Hepatocyte (in vitro differentiated cells): ENCODE data around the gene TECPR1. TPM values are rescaled to one million over a fixed set of nuclear protein-coding genes. Genes with fewer than 3 reads are reported as not detected.

ENCODE experiments used
- DNase-seq: peaks from one replicate; pipeline ENCODE4 v3.0.0-alpha.2; 2016; ENCODE audit warnings: low spot score
- H2AFZ ChIP-seq: fragments of 200-600 bp; sonication (generic); 2 replicates; pipeline ENCODE4 v1.6.0; 2016; ENCODE audit warnings: antibody characterized with exemption, mild to moderate bottlenecking
- H3K27ac ChIP-seq: fragments of 200-600 bp; sonication (generic); 2 replicates; pipeline ENCODE4 v1.5.1; 2016; ENCODE audit warnings: mild to moderate bottlenecking
- H3K27me3 ChIP-seq: fragments of 200-600 bp; sonication (generic); 2 replicates; pipeline ENCODE4 v1.6.1; 2016
- H3K36me3 ChIP-seq: fragments of 200-600 bp; sonication (generic); replicated peaks from 2 replicates; pipeline ENCODE4 v1.5.1; 2016; ENCODE audit warnings: low read depth; ENCODE audit not compliant: insufficient read depth
- H3K4me1 ChIP-seq: fragments of 200-600 bp; sonication (generic); 2 replicates; pipeline ENCODE4 v1.5.1; 2016; ENCODE audit warnings: mild to moderate bottlenecking, moderate library complexity; ENCODE audit not compliant: insufficient read depth
- H3K4me2 ChIP-seq: fragments of 200-600 bp; sonication (generic); 2 replicates; pipeline ENCODE4 v1.6.0; 2016
- H3K4me3 ChIP-seq: fragments of 200-600 bp; sonication (generic); 2 replicates; pipeline ENCODE4 v1.5.1; 2016; ENCODE audit warnings: mild to moderate bottlenecking
- H3K79me2 ChIP-seq: fragments of 200-600 bp; sonication (generic); 2 replicates; pipeline ENCODE4 v1.6.0; 2017; ENCODE audit warnings: mild to moderate bottlenecking
- H3K9me2 ChIP-seq: fragments of 200-600 bp; sonication (generic); replicated peaks from 2 replicates; pipeline ENCODE4 v1.6.0; 2017; ENCODE audit warnings: mild to moderate bottlenecking; ENCODE audit not compliant: insufficient read depth
- H3K9me3 ChIP-seq: fragments of 200-600 bp; sonication (generic); 2 replicates; pipeline ENCODE4 v1.5.1; 2016; ENCODE audit warnings: low read depth, mild to moderate bottlenecking
- H4K20me1 ChIP-seq: fragments of 200-600 bp; sonication (generic); 2 replicates; pipeline ENCODE4 v1.6.0; 2016; ENCODE audit warnings: mild to moderate bottlenecking; ENCODE audit not compliant: insufficient read depth, poor library complexity, severe bottlenecking
- EZH2 ChIP-seq: fragments of 200-600 bp; sonication (generic); IDR thresholded peaks from 2 replicates; pipeline ENCODE4 v1.6.1; 2016; ENCODE audit warnings: antibody characterized with exemption, mild to moderate bottlenecking, borderline replicate concordance
- EZH2phosphoT487 ChIP-seq: fragments of 200-600 bp; sonication (generic); IDR thresholded peaks from one replicate; pipeline ENCODE4 v1.6.1; 2018; ENCODE audit warnings: antibody characterized with exemption, mild to moderate bottlenecking, low read depth, moderate library complexity; ENCODE audit not compliant: unreplicated experiment, severe bottlenecking
- WGBS: methylation state at CpG from one replicate; pipeline ENCODE4 v1.1.6; 2016; ENCODE audit warnings: low lambda C conversion rate; ENCODE audit errors: missing lambda C conversion rate; 5-methylcytosine and 5-hydroxymethylcytosine counted together
- polyA plus RNA-seq: library from polyadenylated mRNA; unstranded; fragments of >200 nt; fragmentation: Nextera tagmentation; extraction: Ambion mirVana; gene quantifications from 2 replicates; pipeline ENCODE4 v1.2.1, GENCODE V29; 2016
- total RNA-seq: library from RNA; depleted of rRNA; stranded (reverse); fragments of >200 nt; gene quantifications from 2 replicates; pipeline ENCODE4 v1.2.3, GENCODE V29; 2014
- TF ChIP-seq, protein P1 (sequence below): fragments of 200-600 bp; sonication (generic); IDR thresholded peaks from 2 replicates; pipeline ENCODE4 v1.5.1; 2016; ENCODE audit warnings: antibody characterized with exemption, mild to moderate bottlenecking; ENCODE audit not compliant: poor library complexity

TECPR1 gene
- total and polyA plus RNA-seq, 2 experiments from 2014 or later: 9.8 to 10.7 TPM

DNA sequence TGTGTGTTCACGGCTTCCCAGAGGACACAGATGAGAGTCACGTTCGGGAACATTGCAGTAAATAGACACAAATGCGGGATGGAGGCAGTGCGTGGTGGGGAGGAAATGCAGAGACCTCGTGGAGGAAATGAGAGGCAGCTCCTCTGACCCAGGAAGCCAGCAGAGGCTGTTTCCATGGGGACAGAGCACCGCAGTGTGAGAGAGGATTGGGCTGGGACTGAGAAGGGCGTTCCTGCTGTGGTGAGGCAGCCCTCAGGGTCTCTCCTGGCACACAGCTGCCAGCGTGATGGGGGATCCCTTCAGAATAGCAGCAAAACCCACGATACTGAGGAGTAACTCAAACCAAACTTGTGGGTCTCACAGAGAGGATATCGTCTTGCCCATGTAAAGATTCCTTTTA is 62.5 kb downstream of the TECPR1 start:
- 96% methylated on average over 11 of the region's 11 CpGs for WGBS
- H3K4me1 ChIP-seq: no peaks in the 10 kb centered on the region
- H3K4me3 ChIP-seq: no peak overlapping the region
- H3K36me3 ChIP-seq: no peaks in the 10 kb centered on the region
- TF ChIP-seq, protein P1, sequence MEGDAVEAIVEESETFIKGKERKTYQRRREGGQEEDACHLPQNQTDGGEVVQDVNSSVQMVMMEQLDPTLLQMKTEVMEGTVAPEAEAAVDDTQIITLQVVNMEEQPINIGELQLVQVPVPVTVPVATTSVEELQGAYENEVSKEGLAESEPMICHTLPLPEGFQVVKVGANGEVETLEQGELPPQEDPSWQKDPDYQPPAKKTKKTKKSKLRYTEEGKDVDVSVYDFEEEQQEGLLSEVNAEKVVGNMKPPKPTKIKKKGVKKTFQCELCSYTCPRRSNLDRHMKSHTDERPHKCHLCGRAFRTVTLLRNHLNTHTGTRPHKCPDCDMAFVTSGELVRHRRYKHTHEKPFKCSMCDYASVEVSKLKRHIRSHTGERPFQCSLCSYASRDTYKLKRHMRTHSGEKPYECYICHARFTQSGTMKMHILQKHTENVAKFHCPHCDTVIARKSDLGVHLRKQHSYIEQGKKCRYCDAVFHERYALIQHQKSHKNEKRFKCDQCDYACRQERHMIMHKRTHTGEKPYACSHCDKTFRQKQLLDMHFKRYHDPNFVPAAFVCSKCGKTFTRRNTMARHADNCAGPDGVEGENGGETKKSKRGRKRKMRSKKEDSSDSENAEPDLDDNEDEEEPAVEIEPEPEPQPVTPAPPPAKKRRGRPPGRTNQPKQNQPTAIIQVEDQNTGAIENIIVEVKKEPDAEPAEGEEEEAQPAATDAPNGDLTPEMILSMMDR: no peak
- TF ChIP-seq EZH2phosphoT487 (no peak), EZH2 (no peak)
- H2AFZ ChIP-seq: no peak overlapping the region
- H3K79me2 ChIP-seq: no peaks in the 10 kb centered on the region
- no peak for DNase-seq
- no peak overlapping the region for H3K4me2 ChIP-seq
- H3K27ac ChIP-seq: no peak overlapping the region
- H4K20me1 ChIP-seq: no peaks in the 10 kb centered on the region
- H3K9me3 ChIP-seq: no peaks in the 10 kb centered on the region
- H3K27me3 ChIP-seq: no peaks in the 10 kb centered on the region
- no peaks in the 10 kb centered on the region for H3K9me2 ChIP-seq

DNA sequence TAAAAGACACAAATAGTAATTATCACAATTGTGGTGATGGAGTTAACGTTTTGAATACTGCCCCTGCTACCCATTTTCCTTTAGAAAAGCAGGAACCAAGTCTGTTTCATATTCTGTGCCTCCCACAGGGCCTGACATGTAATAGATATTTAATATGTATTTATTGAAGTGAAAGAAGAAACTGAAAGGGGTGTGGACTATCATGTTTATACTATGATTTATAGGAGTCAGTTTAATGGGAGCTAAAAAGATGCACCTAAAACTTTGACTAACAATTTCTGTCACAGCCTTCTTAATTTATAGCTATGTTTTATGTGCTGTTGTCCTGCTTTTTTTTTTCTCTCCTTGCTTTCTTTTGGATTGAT is 64.9 kb downstream of the TECPR1 start:
- TF ChIP-seq EZH2phosphoT487 (no peak), EZH2 (no peak)
- TF ChIP-seq, protein P1: no peak
- H3K4me1 ChIP-seq: no peaks in the 10 kb centered on the region
- no peak overlapping the region for H3K4me3 ChIP-seq
- H3K4me2 ChIP-seq: no peak overlapping the region
- H3K27me3 ChIP-seq: no peaks in the 10 kb centered on the region
- H3K27ac ChIP-seq: no peak overlapping the region
- DNase-seq: no peak
- H4K20me1 ChIP-seq: no peaks in the 10 kb centered on the region
- H3K9me3 ChIP-seq: no peaks in the 10 kb centered on the region
- H3K36me3 ChIP-seq: no peaks in the 10 kb centered on the region
- 71% methylated on average over 1 of the region's 1 CpG for WGBS
- H3K9me2 ChIP-seq: no peaks in the 10 kb centered on the region
- no peaks in the 10 kb centered on the region for H3K79me2 ChIP-seq
- no peak overlapping the region for H2AFZ ChIP-seq

DNA sequence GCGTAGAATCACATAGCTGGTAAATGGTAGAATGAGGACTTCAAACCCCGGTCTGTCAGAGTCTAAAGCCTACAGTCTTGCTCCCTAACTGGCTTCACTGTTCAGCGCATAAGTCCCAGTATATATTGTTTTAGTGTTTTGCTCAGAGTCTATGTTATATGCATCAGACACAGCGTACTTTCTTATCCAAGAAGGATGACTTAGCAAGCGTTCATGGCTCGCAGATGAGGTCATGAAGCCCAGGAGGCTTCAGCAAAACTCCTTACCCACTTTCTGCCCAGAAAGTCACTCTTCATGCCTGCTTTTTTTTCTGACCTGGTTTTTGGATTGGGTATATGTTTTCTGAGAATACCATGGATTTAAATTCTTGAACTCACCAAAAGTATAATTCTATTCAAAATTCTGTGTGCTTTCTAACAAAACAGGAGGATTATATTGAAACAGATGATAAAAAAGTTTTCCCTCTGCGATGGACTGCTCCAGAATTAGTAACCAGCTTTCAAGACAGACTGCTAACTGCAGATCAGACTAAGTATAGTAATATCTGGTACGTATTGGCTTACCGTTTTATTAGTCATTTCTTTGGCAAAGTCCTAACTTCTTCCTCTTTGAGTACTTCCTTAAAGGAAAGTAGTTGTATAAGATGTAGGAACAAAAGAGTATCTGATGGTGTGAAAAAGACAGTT is 65.4 kb downstream of the TECPR1 start:
- DNase-seq: no peak
- Histone ChIP-seq H3K4me1 (no peaks in the 10 kb centered on the region), H3K36me3 (no peaks in the 10 kb centered on the region), H3K9me2 (no peaks in the 10 kb centered on the region), H3K4me3 (no peak overlapping the region), H3K4me2 (no peak overlapping the region), H3K9me3 (no peaks in the 10 kb centered on the region), H3K27ac (no peak overlapping the region), H2AFZ (no peak overlapping the region), H4K20me1 (no peaks in the 10 kb centered on the region), H3K79me2 (no peaks in the 10 kb centered on the region), H3K27me3 (no peaks in the 10 kb centered on the region)
- WGBS: 80% methylated on average over 9 of the region's 9 CpGs
- TF ChIP-seq, protein P1: no peak
- TF ChIP-seq EZH2phosphoT487: no peak
- no peak for TF ChIP-seq EZH2

DNA sequence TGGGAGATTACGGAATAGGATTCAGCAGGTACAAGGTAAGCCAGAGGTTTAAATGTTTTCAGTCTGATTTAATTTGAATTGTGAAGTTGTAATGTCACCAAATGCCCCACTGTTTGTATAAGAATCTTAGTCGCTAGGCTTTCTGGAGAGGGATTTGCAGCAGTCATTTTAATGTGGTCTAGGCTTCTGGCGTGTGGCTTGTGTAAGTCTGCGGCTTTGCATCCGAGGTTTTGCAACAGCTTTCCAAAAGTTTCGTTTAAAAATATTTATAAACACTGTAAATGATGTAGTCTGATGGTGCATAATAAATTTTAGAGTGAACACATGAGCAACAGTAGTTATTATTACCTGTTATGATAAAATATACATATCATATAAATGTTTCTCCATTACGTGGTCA is 66.9 kb downstream of the TECPR1 start:
- TF ChIP-seq EZH2: no peak
- no peak for TF ChIP-seq EZH2phosphoT487
- Histone ChIP-seq H3K27me3 (no peaks in the 10 kb centered on the region), H3K79me2 (no peaks in the 10 kb centered on the region), H3K4me1 (no peaks in the 10 kb centered on the region), H3K4me2 (no peak overlapping the region), H3K27ac (no peak overlapping the region), H3K9me3 (no peaks in the 10 kb centered on the region), H3K4me3 (no peak overlapping the region), H3K36me3 (no peaks in the 10 kb centered on the region), H3K9me2 (no peaks in the 10 kb centered on the region), H2AFZ (no peak overlapping the region), H4K20me1 (no peaks in the 10 kb centered on the region)
- WGBS: 87% methylated on average over 7 of the region's 7 CpGs
- DNase-seq: no peak
